NCI-H526 (cell line): ENCODE data around the gene HECA.
"Not testable (repeated sequence)": the region's sequence is repeated elsewhere in the genome, so short reads cannot be mapped to it uniquely, and the experiment has no call there.

Experiments used
- DNase-seq, 2 experiments: peaks; one replicate each; lab custom pipeline; 2025; lab: John Stamatoyannopoulos, UW

The HECA gene

DNA sequence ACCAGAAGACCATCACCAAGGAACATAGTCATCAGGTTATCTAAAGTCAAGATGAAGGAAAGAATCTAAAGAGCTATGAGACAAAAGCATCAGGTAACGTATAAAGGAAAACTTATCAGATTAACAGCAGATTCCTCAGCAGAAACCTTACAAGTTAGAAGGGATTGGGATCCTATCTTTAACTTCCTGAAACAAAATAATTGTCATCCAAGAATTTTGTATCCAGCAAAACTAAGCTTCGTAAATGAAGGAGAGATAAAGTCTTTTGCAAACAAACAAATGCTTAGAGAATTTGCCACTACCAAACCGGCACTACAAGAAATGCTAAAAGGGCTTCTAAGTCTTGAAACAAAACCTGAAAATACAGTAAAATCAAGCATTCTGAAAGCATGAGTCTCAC, 71.0 kb downstream of the HECA start:
- DNase-seq = no peak

GRCh38 chr6:139210766-139211165, 75.9 kb downstream of the HECA start:
- DNase-seq = not testable (repeated sequence)

DNA sequence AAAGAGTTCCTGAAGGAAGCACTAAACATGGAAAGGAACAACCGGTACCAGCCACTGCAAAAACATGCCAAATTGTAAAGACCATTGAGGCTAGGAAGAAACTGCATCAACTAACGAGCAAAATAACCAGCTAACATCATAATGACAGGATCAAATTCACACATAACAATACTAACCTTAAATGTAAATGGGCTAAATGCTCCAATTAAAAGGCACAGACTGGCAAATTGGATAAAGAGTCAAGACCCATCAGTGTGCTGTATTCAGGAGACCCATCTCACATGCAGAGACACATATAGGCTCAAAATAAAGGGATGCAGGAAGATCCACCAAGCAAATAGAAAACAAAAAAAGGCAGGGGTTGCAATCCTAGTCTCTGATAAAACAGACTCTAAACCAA, 77.6 kb downstream of the HECA start:
- DNase-seq = not testable (repeated sequence)

GRCh38 chr6:139219271-139219729, 84.4 kb downstream of the HECA start:
- DNase-seq = peak; percentile 97

GRCh38 chr6:139219746-139220145, 84.9 kb downstream of the HECA start:
- no peak for DNase-seq

- DNase-seq = not testable (repeated sequence)
These were observed 93.5 kb downstream of the HECA start for GRCh38 chr6:139228387-139228786.
